GM12875 (cell line): ENCODE data around the gene YPEL2.

Source experiments
- H3K4me3 ChIP-seq: one replicate; pipeline ENCODE4 v1.5.1; 2011; ENCODE audit warnings: low read depth, low read length, control low read depth
- TF ChIP-seq, protein P1 (sequence below): IDR thresholded peaks from 2 replicates; pipeline ENCODE4 v1.5.1; 2011; ENCODE audit warnings: low read depth, mild to moderate bottlenecking, control low read depth, inconsistent platforms, low read length, moderate library complexity, borderline replicate concordance; ENCODE audit not compliant: insufficient read depth

YPEL2 gene

DNA sequence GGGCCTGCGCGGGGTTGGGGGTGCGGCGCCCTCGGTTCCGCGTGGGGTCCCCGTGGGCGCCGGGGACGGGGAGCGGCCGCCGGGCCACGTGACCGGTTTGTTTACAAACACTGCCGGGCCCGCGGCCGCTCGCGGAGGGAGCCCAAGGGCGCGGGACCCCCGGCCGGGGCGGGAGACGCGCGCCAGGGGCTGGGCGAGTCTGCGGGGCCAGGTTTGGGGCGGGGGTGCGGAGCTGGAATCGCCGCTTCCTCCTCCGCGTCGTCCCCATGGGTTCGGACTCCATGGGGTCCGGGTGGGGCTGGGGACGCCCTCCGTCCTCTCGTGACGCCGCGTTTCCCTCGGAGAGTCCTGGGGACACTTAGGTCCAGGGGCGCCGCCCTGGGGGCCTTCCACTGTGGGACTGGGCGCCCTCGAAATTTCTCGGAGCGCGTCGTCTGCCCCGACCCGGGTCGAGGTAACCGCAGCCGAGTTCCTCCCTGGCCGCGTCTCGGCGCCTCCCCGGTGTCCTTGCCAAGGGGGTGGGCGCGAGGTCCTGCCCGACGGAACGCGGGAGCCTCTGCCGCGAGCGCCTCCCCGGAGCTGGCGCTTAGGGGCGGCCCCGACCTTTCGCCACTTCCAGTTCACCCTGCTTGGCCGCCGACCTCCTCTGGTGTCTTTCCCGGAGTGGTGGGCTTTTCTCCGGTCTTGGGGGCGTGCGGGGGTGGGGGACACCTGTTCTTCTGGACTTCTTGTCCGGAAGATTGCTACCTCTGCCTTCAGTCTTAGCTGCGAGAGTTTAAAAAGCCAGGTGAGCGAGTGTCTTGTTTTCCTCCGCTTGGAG lies 684 bp downstream of the YPEL2 start:
- peak overlapping the region; percentile 61 for H3K4me3 ChIP-seq
- TF ChIP-seq, protein P1, sequence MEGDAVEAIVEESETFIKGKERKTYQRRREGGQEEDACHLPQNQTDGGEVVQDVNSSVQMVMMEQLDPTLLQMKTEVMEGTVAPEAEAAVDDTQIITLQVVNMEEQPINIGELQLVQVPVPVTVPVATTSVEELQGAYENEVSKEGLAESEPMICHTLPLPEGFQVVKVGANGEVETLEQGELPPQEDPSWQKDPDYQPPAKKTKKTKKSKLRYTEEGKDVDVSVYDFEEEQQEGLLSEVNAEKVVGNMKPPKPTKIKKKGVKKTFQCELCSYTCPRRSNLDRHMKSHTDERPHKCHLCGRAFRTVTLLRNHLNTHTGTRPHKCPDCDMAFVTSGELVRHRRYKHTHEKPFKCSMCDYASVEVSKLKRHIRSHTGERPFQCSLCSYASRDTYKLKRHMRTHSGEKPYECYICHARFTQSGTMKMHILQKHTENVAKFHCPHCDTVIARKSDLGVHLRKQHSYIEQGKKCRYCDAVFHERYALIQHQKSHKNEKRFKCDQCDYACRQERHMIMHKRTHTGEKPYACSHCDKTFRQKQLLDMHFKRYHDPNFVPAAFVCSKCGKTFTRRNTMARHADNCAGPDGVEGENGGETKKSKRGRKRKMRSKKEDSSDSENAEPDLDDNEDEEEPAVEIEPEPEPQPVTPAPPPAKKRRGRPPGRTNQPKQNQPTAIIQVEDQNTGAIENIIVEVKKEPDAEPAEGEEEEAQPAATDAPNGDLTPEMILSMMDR = no peak

DNA sequence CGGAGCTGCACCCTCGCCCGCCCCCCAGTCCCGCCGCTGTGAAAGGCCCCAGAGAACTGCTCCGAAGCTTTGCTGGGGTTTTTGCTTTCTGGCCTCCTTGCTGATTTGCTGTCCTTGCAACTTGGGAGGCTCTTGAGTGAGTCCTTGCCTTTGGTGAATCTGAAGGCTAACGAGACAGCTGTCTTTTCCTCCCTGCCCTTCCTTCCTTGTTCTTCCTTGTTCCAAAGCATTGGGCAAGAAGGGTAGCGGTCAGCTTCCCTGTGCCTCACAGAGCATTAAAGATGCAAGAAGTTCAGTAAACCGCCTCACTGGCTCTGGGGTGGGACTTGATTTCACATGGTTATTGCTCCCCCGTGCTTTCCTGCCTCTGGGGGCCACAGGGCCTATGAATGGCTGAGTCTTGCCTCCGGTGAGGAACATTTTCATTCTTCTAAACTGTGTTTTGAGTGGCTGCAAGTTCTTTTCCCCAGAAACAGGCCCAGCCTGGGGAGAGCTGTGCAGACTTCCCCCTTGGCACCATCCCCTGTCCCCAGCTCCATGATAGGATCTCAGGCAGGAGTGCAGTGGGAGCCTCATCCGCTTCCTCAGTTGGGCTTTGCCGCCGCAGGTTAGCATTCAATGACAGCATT lies 1.4 kb downstream of the YPEL2 start:
- TF ChIP-seq, protein P1 = no peak
- H3K4me3 ChIP-seq = peak overlapping the region; percentile 61

DNA sequence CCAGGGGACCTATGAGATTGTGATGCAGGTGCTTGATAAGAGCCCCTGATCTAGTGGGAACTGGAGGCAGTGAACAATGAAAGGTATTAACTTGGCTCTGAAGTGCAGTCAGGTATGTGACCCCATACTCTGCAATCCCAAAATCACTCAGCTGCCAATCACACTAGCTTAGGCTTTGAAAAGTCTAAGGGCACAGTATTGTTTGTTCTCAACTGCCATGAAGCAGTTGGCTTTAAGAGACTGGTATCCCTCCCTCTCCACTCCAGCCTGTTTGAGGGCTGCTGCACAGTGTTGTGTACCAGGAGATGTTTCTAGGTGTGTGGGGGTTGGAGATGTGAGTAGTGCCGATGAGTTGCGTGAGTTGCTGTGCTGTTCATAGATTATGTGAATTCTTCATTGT lies 2.4 kb downstream of the YPEL2 start:
- H3K4me3 ChIP-seq = no peak overlapping the region
- TF ChIP-seq, protein P1 = no peak

DNA sequence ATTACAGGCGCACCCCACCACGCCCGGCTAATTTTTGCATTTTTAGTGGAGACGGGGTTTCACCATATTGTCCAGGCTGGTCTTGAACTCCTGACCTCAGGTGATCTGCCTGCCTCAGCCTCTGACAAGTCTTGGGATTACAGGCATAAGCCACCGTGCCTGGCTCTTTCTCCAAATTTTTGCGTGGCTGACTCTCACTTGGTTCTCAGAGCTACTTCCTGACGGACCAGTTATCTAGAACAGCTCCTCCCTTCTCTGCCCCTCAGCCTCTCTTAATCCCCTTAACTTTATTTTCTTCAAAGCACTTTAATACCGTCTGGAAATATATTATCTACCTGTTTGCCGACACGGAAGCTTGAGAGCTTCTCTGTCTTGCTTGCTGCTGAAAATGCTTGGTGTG lies 4.2 kb downstream of the YPEL2 start:
- TF ChIP-seq, protein P1 = no peak
- no peak overlapping the region for H3K4me3 ChIP-seq

DNA sequence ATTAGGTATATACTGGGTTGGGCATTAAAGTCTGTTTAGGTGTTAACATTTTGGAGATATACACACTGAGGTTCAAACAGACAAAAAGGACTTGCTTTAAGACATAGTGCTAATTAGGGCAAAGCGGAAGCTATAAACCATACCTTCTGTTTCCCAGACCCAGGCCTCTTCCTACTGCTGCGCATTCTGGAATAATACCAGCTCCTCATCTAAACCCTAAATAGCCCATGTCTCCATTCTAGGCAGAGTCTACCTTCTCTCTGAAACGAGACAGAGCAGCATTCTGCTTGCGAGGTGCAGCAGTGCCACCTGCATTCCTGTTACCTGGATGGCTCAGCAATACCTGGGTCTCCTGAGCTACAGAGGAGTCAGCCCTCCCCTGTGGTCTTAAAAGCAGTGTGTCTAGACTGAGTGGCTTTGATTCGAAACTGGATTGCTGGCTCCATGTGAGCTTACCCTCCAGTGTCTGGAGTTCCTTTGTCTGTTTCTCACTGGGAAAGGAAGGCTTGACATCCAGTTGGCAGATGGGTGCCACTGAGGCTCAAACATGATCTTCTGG lies 6.4 kb downstream of the YPEL2 start:
- TF ChIP-seq, protein P1 = no peak
- no peak overlapping the region for H3K4me3 ChIP-seq

DNA sequence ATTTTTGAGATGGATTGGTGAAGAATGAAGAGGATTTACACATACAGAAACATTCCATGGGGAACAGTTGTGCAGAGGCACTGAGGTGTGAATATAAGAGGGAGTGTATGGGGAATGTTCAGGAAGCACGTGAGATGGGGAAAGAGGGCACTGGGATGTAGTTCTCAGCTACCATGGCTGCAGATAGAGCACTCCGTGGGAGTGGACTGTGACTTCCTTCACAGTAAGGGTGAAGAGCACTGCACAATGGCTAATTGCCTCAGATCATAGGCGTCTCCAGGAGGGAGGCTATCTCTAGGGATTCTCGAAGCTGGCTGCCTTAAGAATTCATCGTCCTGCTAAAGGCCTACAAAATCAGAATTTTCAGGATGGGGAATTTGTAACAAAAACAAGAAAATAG lies 7.0 kb downstream of the YPEL2 start:
- TF ChIP-seq, protein P1 = no peak
- H3K4me3 ChIP-seq = no peak overlapping the region
